Hematopoietic multipotent progenitor cell treated with erythropoietin and hydrocortisone succinate and interleukin-3 and kit ligand, for 8 days (in vitro differentiated cells): ENCODE results near the gene NEAT1.

ENCODE experiments used
- DNase-seq: peaks from one replicate; pipeline ENCODE4 v3.0.0-alpha.2; 2015

NEAT1 gene

DNA sequence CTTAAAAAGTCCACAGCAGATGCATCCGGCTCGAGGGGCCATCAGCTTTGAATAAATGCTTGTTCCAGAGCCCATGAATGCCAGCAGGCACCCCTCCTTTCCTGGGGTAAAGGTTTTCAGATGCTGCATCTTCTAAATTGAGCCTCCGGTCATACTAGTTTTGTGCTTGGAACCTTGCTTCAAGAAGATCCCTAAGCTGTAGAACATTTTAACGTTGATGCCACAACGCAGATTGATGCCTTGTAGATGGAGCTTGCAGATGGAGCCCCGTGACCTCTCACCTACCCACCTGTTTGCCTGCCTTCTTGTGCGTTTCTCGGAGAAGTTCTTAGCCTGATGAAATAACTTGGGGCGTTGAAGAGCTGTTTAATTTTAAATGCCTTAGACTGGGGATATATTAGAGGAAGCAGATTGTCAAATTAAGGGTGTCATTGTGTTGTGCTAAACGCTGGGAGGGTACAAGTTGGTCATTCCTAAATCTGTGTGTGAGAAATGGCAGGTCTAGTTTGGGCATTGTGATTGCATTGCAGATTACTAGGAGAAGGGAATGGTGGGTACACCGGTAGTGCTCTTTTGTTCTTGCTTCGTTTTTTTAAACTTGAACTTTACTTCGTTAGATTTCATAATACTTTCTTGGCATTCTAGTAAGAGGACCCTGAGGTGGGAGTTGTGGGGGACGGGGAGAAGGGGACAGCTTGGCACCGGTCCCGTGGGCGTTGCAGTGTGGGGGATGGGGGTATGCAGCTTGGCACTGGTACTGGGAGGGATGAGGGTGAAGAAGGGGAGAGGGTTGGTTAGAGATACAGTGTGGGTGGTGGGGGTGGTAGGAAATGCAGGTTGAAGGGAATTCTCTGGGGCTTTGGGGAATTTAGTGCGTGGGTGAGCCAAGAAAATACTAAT is 1.9 kb downstream of the NEAT1 start:
- peak; percentile 62 for DNase-seq

DNA sequence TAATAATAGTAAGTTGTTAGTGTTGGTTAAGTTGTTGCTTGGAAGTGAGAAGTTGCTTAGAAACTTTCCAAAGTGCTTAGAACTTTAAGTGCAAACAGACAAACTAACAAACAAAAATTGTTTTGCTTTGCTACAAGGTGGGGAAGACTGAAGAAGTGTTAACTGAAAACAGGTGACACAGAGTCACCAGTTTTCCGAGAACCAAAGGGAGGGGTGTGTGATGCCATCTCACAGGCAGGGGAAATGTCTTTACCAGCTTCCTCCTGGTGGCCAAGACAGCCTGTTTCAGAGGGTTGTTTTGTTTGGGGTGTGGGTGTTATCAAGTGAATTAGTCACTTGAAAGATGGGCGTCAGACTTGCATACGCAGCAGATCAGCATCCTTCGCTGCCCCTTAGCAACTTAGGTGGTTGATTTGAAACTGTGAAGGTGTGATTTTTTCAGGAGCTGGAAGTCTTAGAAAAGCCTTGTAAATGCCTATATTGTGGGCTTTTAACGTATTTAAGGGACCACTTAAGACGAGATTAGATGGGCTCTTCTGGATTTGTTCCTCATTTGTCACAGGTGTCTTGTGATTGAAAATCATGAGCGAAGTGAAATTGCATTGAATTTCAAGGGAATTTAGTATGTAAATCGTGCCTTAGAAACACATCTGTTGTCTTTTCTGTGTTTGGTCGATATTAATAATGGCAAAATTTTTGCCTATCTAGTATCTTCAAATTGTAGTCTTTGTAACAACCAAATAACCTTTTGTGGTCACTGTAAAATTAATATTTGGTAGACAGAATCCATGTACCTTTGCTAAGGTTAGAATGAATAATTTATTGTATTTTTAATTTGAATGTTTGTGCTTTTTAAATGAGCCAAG is 2.7 kb downstream of the NEAT1 start:
- DNase-seq: peak; percentile 91

DNA sequence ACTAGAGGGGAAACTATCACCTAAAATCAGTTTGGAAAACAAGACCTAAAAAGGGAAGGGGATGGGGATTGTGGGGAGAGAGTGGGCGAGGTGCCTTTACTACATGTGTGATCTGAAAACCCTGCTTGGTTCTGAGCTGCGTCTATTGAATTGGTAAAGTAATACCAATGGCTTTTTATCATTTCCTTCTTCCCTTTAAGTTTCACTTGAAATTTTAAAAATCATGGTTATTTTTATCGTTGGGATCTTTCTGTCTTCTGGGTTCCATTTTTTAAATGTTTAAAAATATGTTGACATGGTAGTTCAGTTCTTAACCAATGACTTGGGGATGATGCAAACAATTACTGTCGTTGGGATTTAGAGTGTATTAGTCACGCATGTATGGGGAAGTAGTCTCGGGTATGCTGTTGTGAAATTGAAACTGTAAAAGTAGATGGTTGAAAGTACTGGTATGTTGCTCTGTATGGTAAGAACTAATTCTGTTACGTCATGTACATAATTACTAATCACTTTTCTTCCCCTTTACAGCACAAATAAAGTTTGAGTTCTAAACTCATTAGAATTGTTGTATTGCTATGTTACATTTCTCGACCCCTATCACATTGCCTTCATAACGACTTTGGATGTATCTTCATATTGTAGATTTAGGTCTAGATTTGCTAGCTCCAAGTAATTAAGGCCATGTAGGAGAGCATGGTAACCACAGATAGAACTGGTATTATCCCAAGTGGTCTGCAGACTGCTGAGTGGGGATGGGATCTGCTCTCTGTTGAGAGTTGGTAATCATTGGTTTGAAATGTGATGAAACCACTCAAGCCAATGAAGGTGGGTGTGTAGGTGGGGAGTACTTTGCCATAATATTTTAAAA is 3.6 kb downstream of the NEAT1 start:
- DNase-seq: peak; percentile 78

DNA sequence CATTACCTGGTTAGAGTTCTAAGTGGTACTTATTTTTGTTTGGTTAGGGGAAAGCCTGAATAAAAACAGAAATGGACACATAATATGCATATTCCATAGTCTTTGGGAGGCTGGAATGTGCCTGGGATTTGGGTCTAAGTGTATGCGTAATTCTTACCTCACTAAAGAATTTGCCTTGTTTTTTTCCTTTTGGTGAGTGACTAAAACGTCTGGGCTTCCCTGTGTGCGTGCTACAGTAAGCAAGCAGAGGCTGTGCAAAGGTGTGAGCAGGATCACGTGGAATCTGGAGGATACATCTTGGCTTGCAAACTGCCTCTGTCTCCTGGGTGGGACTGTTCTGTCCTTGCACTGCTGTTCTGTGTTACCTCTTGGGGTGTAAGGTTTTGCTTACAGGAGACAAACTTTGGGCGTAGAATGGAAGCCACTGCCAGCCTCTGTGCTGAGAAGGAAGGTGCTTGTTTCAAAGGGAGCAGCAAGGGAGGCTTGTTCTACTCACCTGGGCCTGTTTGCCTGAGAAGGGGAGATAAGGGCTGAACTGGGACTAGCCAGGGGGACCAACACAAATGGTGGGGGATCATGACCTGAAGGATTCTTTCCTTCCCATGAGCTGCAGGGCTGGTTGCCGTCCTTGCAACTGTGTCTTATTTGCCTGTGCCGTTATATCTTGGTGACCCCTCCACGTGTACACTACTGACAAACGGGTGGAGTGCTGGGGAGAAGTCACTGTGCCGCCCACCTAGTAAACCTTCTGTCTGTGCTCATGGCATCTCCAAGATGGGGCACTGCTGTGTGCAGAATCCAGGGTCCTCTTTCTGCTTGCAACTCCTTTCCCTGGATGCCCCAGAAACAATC is 4.5 kb downstream of the NEAT1 start:
- DNase-seq: peak; percentile 76

- DNase-seq: peak; percentile 72
Measured at GRCh38 chr11:65427691-65428577, 5.3 kb downstream of the NEAT1 start.

- no peak for DNase-seq
Measured at GRCh38 chr11:65428578-65429067, 6.0 kb downstream of the NEAT1 start.

DNA sequence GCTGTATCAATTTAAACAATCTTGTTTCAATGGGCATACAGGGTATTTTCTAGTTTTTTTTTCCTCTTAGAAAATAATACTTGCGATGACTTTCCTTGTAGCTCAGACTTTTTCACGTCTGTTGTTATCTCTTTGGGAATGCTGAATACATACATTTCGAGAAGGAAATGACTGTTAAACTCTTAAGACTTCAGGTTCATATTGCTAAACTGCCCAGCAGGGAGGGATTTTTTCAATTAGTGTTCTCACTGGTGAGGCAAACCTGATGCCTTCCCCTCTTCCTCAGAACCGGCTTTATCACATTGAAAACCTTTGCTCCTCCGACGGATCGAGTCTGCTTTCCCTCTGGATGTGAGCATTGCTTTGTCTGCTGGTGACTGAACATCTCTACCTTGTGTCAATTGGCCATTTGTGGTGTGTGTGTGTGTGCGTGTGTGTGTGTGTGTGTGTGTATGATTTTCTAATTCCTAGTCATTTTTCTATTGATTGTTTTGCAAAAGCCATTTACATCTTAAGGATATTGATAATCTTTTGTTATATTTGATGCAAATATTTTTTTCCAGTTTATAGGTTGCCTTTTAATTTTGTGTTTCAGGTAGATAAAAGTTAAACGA is 6.6 kb downstream of the NEAT1 start:
- DNase-seq: peak; percentile 61

- peak; percentile 61 for DNase-seq
Measured at GRCh38 chr11:65429724-65430405, 7.3 kb downstream of the NEAT1 start.

- DNase-seq: peak; percentile 41
Measured at GRCh38 chr11:65430406-65431217, 8.0 kb downstream of the NEAT1 start.

- DNase-seq: peak; percentile 12
Measured at GRCh38 chr11:65431451-65432099, 9.0 kb downstream of the NEAT1 start.

DNA sequence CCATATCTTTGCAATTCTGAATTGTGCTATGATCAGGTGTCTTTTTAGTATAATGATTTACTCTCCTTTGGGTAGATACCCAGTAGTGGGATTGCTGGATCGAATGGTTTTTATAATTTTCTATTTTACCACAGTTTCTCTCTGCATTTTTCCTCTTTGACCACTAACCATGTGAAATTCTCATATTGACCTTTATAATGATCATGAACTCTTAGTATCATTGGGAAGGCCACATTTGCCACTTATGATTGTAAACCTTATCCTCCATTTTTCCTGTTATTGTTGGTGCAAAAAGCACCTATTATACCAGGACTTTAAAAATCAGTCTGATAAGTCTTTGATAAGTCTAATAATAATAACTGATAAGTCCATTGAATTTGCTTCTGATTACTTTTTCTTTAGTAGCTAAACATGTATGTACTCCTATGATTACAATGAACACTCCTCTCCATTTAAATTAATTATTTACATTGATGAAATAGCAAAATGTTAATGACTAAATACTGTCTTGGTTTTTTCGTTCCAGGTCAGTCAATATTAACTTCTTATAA is 9.6 kb downstream of the NEAT1 start:
- peak; percentile 7 for DNase-seq

GRCh38 chr11:65432686-65433582 is 10.3 kb downstream of the NEAT1 start:
- peak; percentile 83 for DNase-seq

- no peak for DNase-seq
Measured at GRCh38 chr11:65433657-65434056, 11.1 kb downstream of the NEAT1 start.

DNA sequence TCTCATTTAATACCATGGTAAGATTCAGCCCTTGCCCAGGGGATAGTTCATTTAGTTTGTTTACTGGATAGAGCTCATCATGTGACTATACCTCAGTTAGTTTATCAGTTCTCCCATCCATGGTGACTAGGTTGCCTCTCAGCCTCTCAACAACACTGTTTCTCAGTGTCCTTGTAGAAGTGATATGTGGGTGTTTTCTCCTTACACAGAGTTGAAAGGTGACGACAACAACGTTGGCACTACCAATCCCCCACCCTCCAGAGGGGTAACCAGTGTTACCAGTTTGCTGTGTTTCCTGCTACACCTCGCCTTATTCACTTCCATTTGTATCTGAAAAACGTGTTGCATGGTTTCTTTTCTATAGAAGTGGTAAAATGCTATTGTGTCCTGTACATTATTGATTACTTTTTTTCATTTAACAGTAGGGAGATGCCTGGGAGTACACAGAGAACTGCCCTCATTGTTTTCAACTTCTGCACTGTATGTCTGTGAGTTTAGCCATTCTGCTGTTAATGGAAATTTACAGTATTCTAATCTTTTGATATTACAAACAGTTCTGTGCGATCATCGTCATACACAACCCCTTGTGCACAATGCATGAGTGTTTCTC is 11.6 kb downstream of the NEAT1 start:
- DNase-seq: peak; percentile 43

DNA sequence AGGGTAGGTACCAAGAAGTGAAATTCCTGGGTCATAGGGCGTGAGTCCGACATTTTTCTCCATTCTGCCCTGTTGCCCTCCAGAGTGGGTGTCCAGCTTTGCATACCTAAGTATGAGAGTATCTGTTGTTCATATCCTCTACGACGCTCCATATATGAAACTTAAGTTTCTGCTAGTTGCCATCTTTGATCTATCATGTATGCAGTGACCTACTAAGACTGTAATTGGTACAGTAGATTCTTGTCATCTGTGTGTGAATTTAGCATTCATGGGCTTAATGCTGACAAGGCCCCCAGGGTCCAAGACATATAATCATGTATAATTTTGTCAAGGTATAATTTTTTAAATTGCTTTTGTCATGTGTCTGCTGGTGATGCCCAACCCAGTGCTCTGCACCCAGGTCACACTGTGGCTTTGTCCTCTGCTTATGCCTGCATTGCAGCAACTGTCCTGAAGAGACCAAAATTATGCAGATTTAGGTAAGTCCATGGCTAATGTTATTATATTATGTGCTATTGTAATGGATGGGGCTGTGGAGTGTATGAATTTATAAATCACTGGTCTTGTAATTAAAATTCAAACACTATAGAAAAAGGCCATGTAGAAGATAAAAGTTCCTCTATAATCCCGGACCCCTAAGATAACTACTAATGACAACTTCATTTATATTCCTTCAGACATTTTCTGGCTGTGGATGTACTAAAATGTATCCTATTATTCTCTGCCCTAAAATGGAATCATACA is 12.2 kb downstream of the NEAT1 start:
- no peak for DNase-seq
